OCI-LY7 (cell line): ENCODE results near the gene NLRX1. TPM values are rescaled to one million over a fixed set of nuclear protein-coding genes. Genes with fewer than 3 reads are reported as not detected.

ENCODE experiments used
- BruUV-seq: library from RNA; stranded (reverse); fragments of 400-500 nt; replicated peaks from 2 replicates; lab custom pipeline; 2021; lab: Mats Ljungman, UMichigan
- CTCF ChIA-PET: fragments of 300-600 bp; sonication (Branson Sonifier 250); formaldehyde crosslinking; loops from one replicate; lab custom pipeline; 2022; ENCODE audit warnings: antibody characterized with exemption; ENCODE audit not compliant: unreplicated experiment; lab: Charles Lee
- POLR2A ChIA-PET: fragments of 300-600 bp; sonication (Branson Sonifier 250); formaldehyde crosslinking; loops from one replicate; lab custom pipeline; 2022; ENCODE audit warnings: antibody characterized with exemption; lab: Charles Lee
- DNase-seq: peaks from one replicate; pipeline ENCODE4 v3.0.0-alpha.2; 2015; ENCODE audit warnings: low spot score
- H2AFZ ChIP-seq: fragments of 200-600 bp; sonication (generic), shearing (Covaris generic); 2 replicates; pipeline ENCODE4 v1.6.1; 2014; ENCODE audit warnings: mild to moderate bottlenecking, antibody characterized with exemption, low read length, moderate library complexity
- H3K27ac ChIP-seq: fragments of 200-600 bp; sonication (generic); 2 replicates; pipeline ENCODE4 v1.5.1; 2014; ENCODE audit warnings: mixed run types, low read depth, mild to moderate bottlenecking, moderate library complexity, low read length, inconsistent platforms; ENCODE audit not compliant: poor library complexity, severe bottlenecking
- H3K36me3 ChIP-seq: fragments of 200-600 bp; sonication (generic); 2 replicates; pipeline ENCODE4 v1.6.1; 2014; ENCODE audit warnings: mild to moderate bottlenecking, antibody characterized with exemption, low read length, moderate library complexity, mixed read lengths; ENCODE audit not compliant: insufficient read depth
- H3K4me1 ChIP-seq: fragments of 200-600 bp; sonication (generic); 2 replicates; pipeline ENCODE4 v1.5.1; 2014; ENCODE audit warnings: mild to moderate bottlenecking, low read length; ENCODE audit not compliant: insufficient read depth, poor library complexity, severe bottlenecking
- H3K4me2 ChIP-seq: fragments of 200-600 bp; sonication (generic); 2 replicates; pipeline ENCODE4 v1.6.1; 2014; ENCODE audit warnings: mild to moderate bottlenecking, low read length
- H3K4me3 ChIP-seq: fragments of 200-600 bp; sonication (generic); 2 replicates; pipeline ENCODE4 v1.5.1; 2014; ENCODE audit warnings: mild to moderate bottlenecking, low read depth, low read length; ENCODE audit not compliant: poor library complexity, severe bottlenecking
- H3K79me2 ChIP-seq: fragments of 200-600 bp; sonication (generic); 2 replicates; pipeline ENCODE4 v1.6.1; 2016; ENCODE audit warnings: low read depth, mild to moderate bottlenecking, low read length, moderate library complexity, mixed read lengths; ENCODE audit not compliant: insufficient read depth
- H3K9me2 ChIP-seq: fragments of 200-600 bp; sonication (generic); 2 replicates; pipeline ENCODE4 v1.6.1; 2016; ENCODE audit warnings: mild to moderate bottlenecking, low read length, mixed read lengths; ENCODE audit not compliant: insufficient read depth
- H3K9me3 ChIP-seq: fragments of 200-600 bp; sonication (generic); 2 replicates; pipeline ENCODE4 v1.6.1; 2014; ENCODE audit warnings: mild to moderate bottlenecking, mixed run types, low read length, mixed read lengths
- H4K20me1 ChIP-seq: fragments of 200-600 bp; sonication (generic); 2 replicates; pipeline ENCODE4 v1.6.1; 2014; ENCODE audit warnings: mild to moderate bottlenecking, antibody characterized with exemption, low read length, moderate library complexity, mixed read lengths; ENCODE audit not compliant: insufficient read depth
- CTCF ChIP-seq: fragments of 200-600 bp; sonication (generic); conservative IDR thresholded peaks from 2 replicates; pipeline ENCODE4 v1.5.1; 2014; ENCODE audit warnings: mild to moderate bottlenecking, antibody characterized with exemption, low read length, moderate library complexity, mixed read lengths
- EZH2phosphoT487 ChIP-seq: fragments of 200-600 bp; sonication (generic); IDR thresholded peaks from 2 replicates; pipeline ENCODE4 v1.6.1; 2018; ENCODE audit warnings: low read depth, borderline replicate concordance, mild to moderate bottlenecking, mixed run types, antibody characterized with exemption, low read length, moderate library complexity, mixed read lengths
- intact Hi-C: fragments of 100-400 bp; cut with micrococcal nuclease; formaldehyde crosslinking; loops from one replicate; pipeline ENCODE4 v1.10.0; 2022; ENCODE audit not compliant: unreplicated experiment
- total RNA-seq, 2 experiments: library from RNA; depleted of rRNA in 1 of 2; stranded (reverse); fragments of >200 nt in 1 of 2; shearing (Covaris generic) in 1 of 2; gene quantifications; 2 replicates each; pipeline ENCODE4 v1.2.3, GENCODE V29; 2014 to 2022

Gene NLRX1
- total RNA-seq, 2 experiments from 2014 or later, result 2.1 to 8.8 TPM

GRCh38 chr11:119120639-119121007, 47.9 kb upstream of the NLRX1 start:
- ChIA-PET CTCF (interaction anchor here (1.9 kb wide), 1 partner anchor 12 kb away, joined by 7 read pairs; no protein-coding TSS in a partner anchor), POLR2A (interaction anchor here (0.8 to 1.6 kb wide), 6 partner anchors 11 to 124 kb away, joined by 3 to 10 read pairs (median 4); partner anchors contain the start of gene C2CD2L)
- Histone ChIP-seq H3K9me2 (no peaks in the 10 kb centered on the region), H2AFZ (peak overlapping the region; percentile 83), H4K20me1 (no peaks in the 10 kb centered on the region), H3K79me2 (peaks cover 9% of the 10 kb centered on the region; the same call in 1 of the 2 replicates), H3K9me3 (no peaks in the 10 kb centered on the region), H3K27ac (no peak overlapping the region), H3K4me3 (peak overlapping the region; percentile 60), H3K4me2 (peak overlapping the region; percentile 77), H3K36me3 (peaks cover 11% of the 10 kb centered on the region; the same call in 1 of the 2 replicates), H3K4me1 (peaks cover 15% of the 10 kb centered on the region)
- intact Hi-C loops, result loop anchor here (1.0 kb wide), 1 partner anchor 12 kb away; no protein-coding TSS in a partner anchor
- no peak for DNase-seq
- TF ChIP-seq EZH2phosphoT487 (no peak), CTCF (no peak)
- TSS peak; percentile 97 for BruUV-seq

GRCh38 chr11:119121008-119121810, 47.3 kb upstream of the NLRX1 start, which contains the start of gene HINFP:
Gene HINFP (plus strand): TSS chr11:119121580. CDS start chr11:119126945, 5,365 bp downstream.
- Histone ChIP-seq H3K9me2 (no peaks in the 10 kb centered on the region), H3K4me3 (peak within 1 kb of the TSS; percentile 84), H4K20me1 (no peaks in the 10 kb centered on the region), H3K27ac (no peak within 1 kb of the TSS), H3K4me1 (peaks cover 16% of the 10 kb centered on the region), H3K79me2 (peaks cover 9% of the 10 kb centered on the region; the same call in 1 of the 2 replicates), H3K4me2 (peak within 1 kb of the TSS; percentile 92), H3K36me3 (peaks cover 8% of the 10 kb centered on the region; the same call in 1 of the 2 replicates), H3K9me3 (no peaks in the 10 kb centered on the region), H2AFZ (peak within 1 kb of the TSS; percentile 83)
- CTCF ChIA-PET, result interaction anchor here (0.6 to 1.9 kb wide), 5 partner anchors 12 to 83 kb away, joined by 3 to 7 read pairs (median 4); no protein-coding TSS in a partner anchor
- TF ChIP-seq EZH2phosphoT487 (no peak), CTCF (no peak)
- POLR2A ChIA-PET, result interaction anchor here (0.5 to 1.6 kb wide), 16 partner anchors 10 to 1199 kb away, joined by 3 to 10 read pairs (median 3); partner anchors contain the start of genes C2CD2L and CBL
- intact Hi-C loops, result loop anchor here (1.0 kb wide), 1 partner anchor 13 kb away; no protein-coding TSS in a partner anchor
- BruUV-seq, result no TSS peak
- DNase-seq, result peak; percentile 99
